HepG2 (cell line): ENCODE results near the gene TP53. TPM values are rescaled to one million over a fixed set of nuclear protein-coding genes. Genes with fewer than 3 reads are reported as not detected.

ENCODE experiments used
- AGO2 ChIP-seq: fragments of 200-400 bp; formaldehyde crosslinking; optimal IDR thresholded peaks from 2 replicates; pipeline ENCODE3; 2017; ENCODE audit warnings: mild to moderate bottlenecking, low read depth, low read length, moderate library complexity
- BCL3 ChIP-seq: sonication (generic); formaldehyde crosslinking; IDR thresholded peaks from 2 replicates; pipeline ENCODE4 v1.5.1; 2020; ENCODE audit warnings: mild to moderate bottlenecking, missing genetic modification reagents, moderate library complexity
- BCL6 ChIP-seq: IDR thresholded peaks from 2 replicates; pipeline ENCODE4 v1.6.1; 2016; ENCODE audit warnings: missing genetic modification reagents, missing compliant biosample characterization
- EEA1 ChIP-seq: sonication (generic); formaldehyde crosslinking; IDR thresholded peaks from 2 replicates; pipeline ENCODE4 v1.5.1; 2020; ENCODE audit warnings: mild to moderate bottlenecking, missing genetic modification reagents, borderline replicate concordance
- KDM2A ChIP-seq: sonication (generic); formaldehyde crosslinking; IDR thresholded peaks from 2 replicates; pipeline ENCODE4 v1.4.0; 2020; ENCODE audit warnings: low read depth, missing genetic modification reagents, borderline replicate concordance
- KLF11 ChIP-seq: IDR thresholded peaks from 2 replicates; pipeline ENCODE4 v1.6.1; 2016; ENCODE audit warnings: missing compliant biosample characterization
- MAZ ChIP-seq, 2 experiments: sonication (generic) in 1 of 2; formaldehyde crosslinking in 1 of 2; IDR thresholded peaks; 2 replicates each; pipeline versions ENCODE4 v1.5.0 to v1.6.1; 2012 to 2020; ENCODE audit warnings: low read depth in 2 of 2, mild to moderate bottlenecking in 2 of 2, borderline replicate concordance in 1 of 2, improper control_type of control experiment in 1 of 2, low read length in 1 of 2, missing genetic modification reagents in 1 of 2, moderate library complexity in 1 of 2
- RXRB ChIP-seq: IDR thresholded peaks from 2 replicates; pipeline ENCODE4 v1.6.1; 2016; ENCODE audit warnings: borderline replicate concordance, missing genetic modification reagents, missing compliant biosample characterization
- SOX5 ChIP-seq: IDR thresholded peaks from 2 replicates; pipeline ENCODE4 v1.6.1; 2016; ENCODE audit warnings: borderline replicate concordance
- SP4 ChIP-seq: sonication (generic); formaldehyde crosslinking; IDR thresholded peaks from 2 replicates; pipeline ENCODE4 v1.8.1; 2023; ENCODE audit warnings: mild to moderate bottlenecking, missing genetic modification reagents
- ZNF142 ChIP-seq: sonication (generic); formaldehyde crosslinking; IDR thresholded peaks from 2 replicates; pipeline ENCODE4 v1.4.0; 2020; ENCODE audit warnings: missing genetic modification reagents
- ZNF225 ChIP-seq: sonication (generic); formaldehyde crosslinking; IDR thresholded peaks from 2 replicates; pipeline ENCODE4 v1.4.0; 2020; ENCODE audit warnings: mild to moderate bottlenecking, missing genetic modification reagents
- ZNF280B ChIP-seq: sonication (generic); formaldehyde crosslinking; IDR thresholded peaks from 2 replicates; pipeline ENCODE4 v1.5.0; 2020; ENCODE audit warnings: missing genetic modification reagents, mild to moderate bottlenecking, borderline replicate concordance
- ZNF605 ChIP-seq: sonication (generic); formaldehyde crosslinking; IDR thresholded peaks from 2 replicates; pipeline ENCODE4 v1.8.0; 2022; ENCODE audit warnings: mild to moderate bottlenecking, missing genetic modification reagents
- ZNF770 ChIP-seq: sonication (generic); formaldehyde crosslinking; IDR thresholded peaks from 2 replicates; pipeline ENCODE4 v1.5.0; 2020; ENCODE audit warnings: mild to moderate bottlenecking, missing genetic modification reagents
- ZNF790 ChIP-seq: sonication (generic); formaldehyde crosslinking; IDR thresholded peaks from 2 replicates; pipeline ENCODE4 v1.8.0; 2022; ENCODE audit warnings: missing genetic modification reagents, mild to moderate bottlenecking, borderline replicate concordance
- polyA plus RNA-seq, 8 experiments: library from polyadenylated mRNA; depleted of rRNA in 3 of 8; stranded (reverse) in 7 of 8; unstranded in 1 of 8; fragments of >200 nt; fragmentation: Illumina TruSeq in 4 of 8; extraction: Trizol in 4 of 8; gene quantifications; 2 replicates each; pipeline versions ENCODE4 v1.2.1 to v1.2.3, GENCODE V29; 2011 to 2016; ENCODE audit warnings: low read depth in 4 of 8, missing spikeins in 1 of 8, mixed read lengths in 1 of 8; ENCODE audit not compliant: insufficient read depth in 1 of 8
- total RNA-seq, 5 experiments: library from RNA; depleted of rRNA; stranded (reverse); fragments of >200 nt; fragmentation: Illumina TruSeq; extraction: Trizol; gene quantifications; 2 replicates each; pipeline ENCODE4 v1.2.3, GENCODE V29; 2016; ENCODE audit warnings: low read depth in 1 of 5

The TP53 gene
- total and polyA plus RNA-seq, 2 of the 13 experiments (the other 11 are each of a cell fraction or from before 2014, with no cell fraction given), result 17.1 to 29.9 TPM

GRCh38 chr17:7627250-7628121 lies 59.8 kb downstream of the TP53 start, which contains the start of gene SAT2 (continued):
- 0 out of 2 replicates have a peak, but pooled peaks have one; percentile 31 for TF ChIP-seq ZNF142
- peak; percentile 89; the same call in 1 of the 2 replicates for TF ChIP-seq KLF11
- TF ChIP-seq SOX5, result peak; percentile 21; the same call in 1 of the 2 replicates
- 0 out of 2 replicates have a peak, but pooled peaks have one; percentile 24 for TF ChIP-seq BCL6
- TF ChIP-seq ZNF280B (CRISPR knock-in tag), result no peak
- peak; percentile 75 for TF ChIP-seq ZNF770 (CRISPR knock-in tag)
- TF ChIP-seq KDM2A (CRISPR knock-in tag), result peak; percentile 78; the same call in 1 of the 2 replicates
- peak; percentile 30; the same call in 1 of the 2 replicates for TF ChIP-seq EEA1 (CRISPR knock-in tag)
- TF ChIP-seq ZNF790 (CRISPR knock-in tag), result no peak
- no peak for TF ChIP-seq ZNF225
- TF ChIP-seq AGO2, result no peak
- peak; percentile 67 for TF ChIP-seq MAZ (IDR thresholded peaks at IDR 0.05; ENCODE audit: borderline replicate concordance, low read depth, low read length)
- peak; percentile 71; the same call in 1 of the 2 replicates for TF ChIP-seq MAZ (CRISPR knock-in tag; IDR thresholded peaks at IDR 0.05; ENCODE audit: low read depth)
- TF ChIP-seq SP4 (CRISPR knock-in tag), result peak; percentile 63; the same call in 1 of the 2 replicates
- no peak for TF ChIP-seq BCL3 (CRISPR knock-in tag)
- peak; percentile 81 for TF ChIP-seq RXRB (CRISPR knock-in tag)
- 0 out of 2 replicates have a peak, but pooled peaks have one; percentile 44 for TF ChIP-seq ZNF605 (CRISPR knock-in tag)
